ENCODE measurements around the gene LRIG2. TPM values are rescaled to one million over a fixed set of nuclear protein-coding genes. Genes with fewer than 3 reads are reported as not detected.
A peak's percentile ranks its signal among the peaks of the same experiment; 100 is the strongest.

Gene LRIG2
- total RNA-seq, 4 donors from 2014 or later: 9.4 to 43.7 (median 27.2) TPM

GRCh38 chr1:113103048-113103447 lies 30.1 kb downstream of the LRIG2 start:
- H3K9me3 ChIP-seq: no peaks in the 10 kb centered on the region
- in situ Hi-C loops (cut with MboI; ENCODE audit: low pct_ligation_motif_present in 1 of 4, low pct_unique_long_range_greater_than_20kb in 1 of 4, low sequenced_read_pairs in 3 of 4): loop anchor here in 1 of 4 donors (25.0 kb wide), 1 partner anchor 584 kb away; no protein-coding TSS in a partner anchor
- TF ChIP-seq POLR2AphosphoS5 (IDR thresholded peaks at IDR 0.05): no peak
- no peak for TF ChIP-seq EP300 (IDR thresholded peaks at IDR 0.05; ENCODE audit: low read depth)
- no peak for TF ChIP-seq POLR2A (IDR thresholded peaks at IDR 0.05)
- TF ChIP-seq, protein P1, sequence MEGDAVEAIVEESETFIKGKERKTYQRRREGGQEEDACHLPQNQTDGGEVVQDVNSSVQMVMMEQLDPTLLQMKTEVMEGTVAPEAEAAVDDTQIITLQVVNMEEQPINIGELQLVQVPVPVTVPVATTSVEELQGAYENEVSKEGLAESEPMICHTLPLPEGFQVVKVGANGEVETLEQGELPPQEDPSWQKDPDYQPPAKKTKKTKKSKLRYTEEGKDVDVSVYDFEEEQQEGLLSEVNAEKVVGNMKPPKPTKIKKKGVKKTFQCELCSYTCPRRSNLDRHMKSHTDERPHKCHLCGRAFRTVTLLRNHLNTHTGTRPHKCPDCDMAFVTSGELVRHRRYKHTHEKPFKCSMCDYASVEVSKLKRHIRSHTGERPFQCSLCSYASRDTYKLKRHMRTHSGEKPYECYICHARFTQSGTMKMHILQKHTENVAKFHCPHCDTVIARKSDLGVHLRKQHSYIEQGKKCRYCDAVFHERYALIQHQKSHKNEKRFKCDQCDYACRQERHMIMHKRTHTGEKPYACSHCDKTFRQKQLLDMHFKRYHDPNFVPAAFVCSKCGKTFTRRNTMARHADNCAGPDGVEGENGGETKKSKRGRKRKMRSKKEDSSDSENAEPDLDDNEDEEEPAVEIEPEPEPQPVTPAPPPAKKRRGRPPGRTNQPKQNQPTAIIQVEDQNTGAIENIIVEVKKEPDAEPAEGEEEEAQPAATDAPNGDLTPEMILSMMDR (IDR thresholded peaks at IDR 0.05): no peak
- H3K27me3 ChIP-seq: no peaks in the 10 kb centered on the region
- no peak overlapping the region for H3K4me3 ChIP-seq
- intact Hi-C loops (cut with DNase I; ENCODE audit: low total_unique reads): no loop called here
- DNase-seq: no peak
- H3K36me3 ChIP-seq: peaks cover 0 to 91% (median 41%) of the 10 kb centered on the region in 4 donors
- H3K27ac ChIP-seq: no peak overlapping the region
- H3K4me1 ChIP-seq: no peaks in the 10 kb centered on the region
- WGBS, 2 donors (ENCODE audit: low coverage in 1 of 2): 44 to 63% methylated on average over 1 of the region's 1 CpG

DNA sequence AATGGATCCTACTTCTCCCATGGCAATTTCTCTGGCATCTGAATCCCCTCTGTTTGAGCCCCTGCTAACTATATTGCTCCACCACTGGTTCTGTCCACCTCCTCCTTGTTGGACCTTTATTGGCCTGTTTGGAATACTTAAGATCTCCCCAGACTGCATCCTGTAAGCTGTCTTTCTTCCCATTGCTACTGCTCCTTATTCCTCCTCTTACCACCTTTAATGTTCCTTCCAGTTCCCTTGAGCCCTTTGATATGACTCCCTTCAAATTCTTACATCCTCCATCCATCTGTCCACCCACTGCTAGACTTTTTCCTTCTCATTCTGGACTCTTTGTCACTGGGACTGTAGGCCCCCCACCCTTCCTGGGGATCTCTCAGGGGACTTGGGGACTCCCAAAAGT lies 31.0 kb downstream of the LRIG2 start:
- no peak overlapping the region for H3K27ac ChIP-seq
- no peak for DNase-seq
- no peaks in the 10 kb centered on the region for H3K27me3 ChIP-seq
- H3K9me3 ChIP-seq: no peaks in the 10 kb centered on the region
- TF ChIP-seq, protein P1 (IDR thresholded peaks at IDR 0.05): no peak
- TF ChIP-seq POLR2AphosphoS5 (IDR thresholded peaks at IDR 0.05) (no peak), POLR2A (IDR thresholded peaks at IDR 0.05) (no peak), EP300 (IDR thresholded peaks at IDR 0.05; ENCODE audit: low read depth) (no peak)
- intact Hi-C loops (cut with DNase I; ENCODE audit: low total_unique reads) (no loop called here), in situ Hi-C loops (cut with MboI; ENCODE audit: low pct_ligation_motif_present in 1 of 4, low pct_unique_long_range_greater_than_20kb in 1 of 4, low sequenced_read_pairs in 3 of 4) (loop anchor here in 1 of 4 donors (25.0 kb wide), 1 partner anchor 583 kb away; no protein-coding TSS in a partner anchor)
- no peaks in the 10 kb centered on the region for H3K4me1 ChIP-seq
- peaks cover 0 to 87% (median 41%) of the 10 kb centered on the region in 4 donors for H3K36me3 ChIP-seq
- no peak overlapping the region for H3K4me3 ChIP-seq

DNA sequence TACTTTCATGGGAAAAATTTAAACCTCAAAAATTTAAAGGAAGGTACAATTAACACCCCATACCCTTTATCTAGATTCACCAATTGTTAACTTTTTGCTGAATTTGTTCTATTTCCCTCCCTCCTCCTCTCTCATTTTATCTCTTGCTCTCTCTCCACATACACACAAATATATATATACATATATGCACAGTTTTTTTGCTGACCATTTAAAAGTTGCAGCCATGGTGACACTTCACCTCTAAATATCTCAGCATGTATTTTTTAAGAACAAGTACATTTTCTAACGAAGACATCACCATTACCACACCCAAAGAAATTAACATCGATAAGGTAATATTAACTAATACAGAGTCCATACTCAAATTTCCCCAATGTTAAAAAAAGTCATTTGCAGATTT lies 33.9 kb downstream of the LRIG2 start:
- Histone ChIP-seq H3K27me3 (no peaks in the 10 kb centered on the region), H3K27ac (no peak overlapping the region), H3K4me3 (no peak overlapping the region), H3K36me3 (peaks cover 0 to 85% (median 42%) of the 10 kb centered on the region in 4 donors), H3K9me3 (no peaks in the 10 kb centered on the region), H3K4me1 (no peaks in the 10 kb centered on the region)
- no peak for DNase-seq
- intact Hi-C loops (cut with DNase I; ENCODE audit: low total_unique reads): no loop called here
- in situ Hi-C loops (cut with MboI; ENCODE audit: low pct_ligation_motif_present in 1 of 4, low pct_unique_long_range_greater_than_20kb in 1 of 4, low sequenced_read_pairs in 3 of 4): loop anchor here in 1 of 4 donors (25.0 kb wide), 1 partner anchor 580 kb away; no protein-coding TSS in a partner anchor
- 95 to 100% methylated on average over 2 of the region's 2 CpGs for WGBS, 2 donors (ENCODE audit: low coverage in 1 of 2)
- TF ChIP-seq POLR2AphosphoS5 (IDR thresholded peaks at IDR 0.05) (no peak), POLR2A (IDR thresholded peaks at IDR 0.05) (no peak), EP300 (IDR thresholded peaks at IDR 0.05; ENCODE audit: low read depth) (no peak)
- TF ChIP-seq, protein P1 (IDR thresholded peaks at IDR 0.05): no peak

GRCh38 chr1:113109908-113110554 lies 37.0 kb downstream of the LRIG2 start:
- no peaks in the 10 kb centered on the region for H3K27me3 ChIP-seq
- WGBS, 2 donors (ENCODE audit: low coverage in 1 of 2): 51 to 61% methylated on average over 5 of the region's 5 CpGs
- TF ChIP-seq, protein P1 (IDR thresholded peaks at IDR 0.05): no peak
- no peak for TF ChIP-seq POLR2A (IDR thresholded peaks at IDR 0.05)
- no peak for TF ChIP-seq POLR2AphosphoS5 (IDR thresholded peaks at IDR 0.05)
- TF ChIP-seq EP300 (IDR thresholded peaks at IDR 0.05; ENCODE audit: low read depth): no peak
- H3K36me3 ChIP-seq: peaks cover 0 to 86% (median 41%) of the 10 kb centered on the region in 4 donors
- in situ Hi-C loops (cut with MboI; ENCODE audit: low pct_ligation_motif_present in 1 of 4, low pct_unique_long_range_greater_than_20kb in 1 of 4, low sequenced_read_pairs in 3 of 4) (loop anchor here in 1 of 4 donors (25.0 kb wide), 1 partner anchor 577 kb away; no protein-coding TSS in a partner anchor), intact Hi-C loops (cut with DNase I; ENCODE audit: low total_unique reads) (no loop called here)
- H3K4me1 ChIP-seq: no peaks in the 10 kb centered on the region
- no peaks in the 10 kb centered on the region for H3K9me3 ChIP-seq
- H3K4me3 ChIP-seq: no peak overlapping the region
- DNase-seq: no peak
- peak overlapping the region; percentile 11 to 28 (median 21) for H3K27ac ChIP-seq

Data from transverse colon (tissue), 4 donors.